GM12878 (cell line): ENCODE data around the gene GPLD1. TPM values are rescaled to one million over a fixed set of nuclear protein-coding genes. Genes with fewer than 3 reads are reported as not detected.
"Not testable (repeated sequence)": the region's sequence is repeated elsewhere in the genome, so short reads cannot be mapped to it uniquely, and the experiment has no call there.

Experiments used
- ATAC-seq: fragments of 200-7000 bp; cut with Tn5 transposase; 3 replicates; pipeline ENCODE4 v1.9.1; 2020; ENCODE audit warnings: mild to moderate bottlenecking, moderate library complexity
- BruUV-seq: library from RNA; stranded (reverse); fragments of 400-500 nt; replicated peaks from 2 replicates; lab custom pipeline; 2021; lab: Mats Ljungman, UMichigan
- CTCF ChIA-PET: fragments of 300-600 bp; sonication (Branson Sonifier 250); formaldehyde crosslinking; extraction: SDS; loops from one replicate; lab custom pipeline; 2021; ENCODE audit warnings: inconsistent platforms; lab: Yijun Ruan, JAX
- POLR2A ChIA-PET: fragments of 350-600 bp; formaldehyde crosslinking; extraction: SDS; loops from one replicate; lab custom pipeline; 2021; ENCODE audit warnings: inconsistent platforms; lab: Charles Lee
- RAD21 ChIA-PET: fragments of 300-600 bp; sonication (Branson Sonifier 250); formaldehyde crosslinking; loops from one replicate; lab custom pipeline; 2023; ENCODE audit warnings: antibody characterized with exemption; ENCODE audit not compliant: unreplicated experiment; lab: Charles Lee
- SMC1A ChIA-PET: fragments of 300-600 bp; sonication (Branson Sonifier 250); formaldehyde crosslinking; loops from one replicate; lab custom pipeline; 2023; ENCODE audit not compliant: unreplicated experiment, uncharacterized antibody; lab: Charles Lee
- DNase-seq: peaks from one replicate; pipeline ENCODE4 v3.0.0-alpha.2; 2011; ENCODE audit warnings: low read depth, low spot score
- FAIRE-seq: peaks from 3 replicates; lab custom pipeline; 2011; peaks lifted over from hg19 to GRCh38; lab: Jason Lieb, UNC
- H2AFZ ChIP-seq: 2 replicates; pipeline ENCODE4 v1.6.0; 2011; ENCODE audit warnings: low read depth, low read length, control low read depth; ENCODE audit not compliant: control insufficient read depth
- H3K27ac ChIP-seq: 2 replicates; pipeline ENCODE4 v1.5.1; 2011; ENCODE audit warnings: control low read depth; ENCODE audit not compliant: control insufficient read depth, insufficient read depth
- H3K27me3 ChIP-seq, 2 experiments: replicated peaks in 1 of 2; 2 replicates each; pipeline versions ENCODE4 v1.6.0 to v1.6.1; 2011; ENCODE audit warnings: low read length in 1 of 2; ENCODE audit not compliant: control insufficient read depth in 2 of 2, insufficient read depth in 2 of 2
- H3K36me3 ChIP-seq, 2 experiments: 2 replicates each; pipeline ENCODE4 v1.5.1; 2011; ENCODE audit warnings: low read length in 1 of 2; ENCODE audit not compliant: control insufficient read depth in 2 of 2, insufficient read depth in 2 of 2
- H3K4me1 ChIP-seq: 2 replicates; pipeline ENCODE4 v1.6.1; 2011; ENCODE audit warnings: mild to moderate bottlenecking, low read length, moderate library complexity, mixed read lengths; ENCODE audit not compliant: control insufficient read depth, insufficient read depth
- H3K4me2 ChIP-seq: 2 replicates; pipeline ENCODE4 v1.6.0; 2011; ENCODE audit warnings: control low read depth; ENCODE audit not compliant: control insufficient read depth, insufficient read depth
- H3K4me3 ChIP-seq: fragments of 200-600 bp; sonication (generic); 2 replicates; pipeline ENCODE4 v1.5.1; 2016
- H3K79me2 ChIP-seq: 2 replicates; pipeline ENCODE4 v1.6.0; 2011; ENCODE audit warnings: low read length; ENCODE audit not compliant: control insufficient read depth, insufficient read depth
- H3K9ac ChIP-seq: 2 replicates; pipeline ENCODE4 v1.8.0; 2011; ENCODE audit warnings: low read length, control low read depth, mixed read lengths; ENCODE audit not compliant: control insufficient read depth, insufficient read depth
- H3K9me3 ChIP-seq: replicated peaks from 3 replicates; pipeline ENCODE4 v1.5.1; 2011; ENCODE audit warnings: mild to moderate bottlenecking, low read length; ENCODE audit not compliant: control insufficient read depth, insufficient read depth
- H4K20me1 ChIP-seq: 2 replicates; pipeline ENCODE4 v1.6.0; 2011; ENCODE audit not compliant: control insufficient read depth, insufficient read depth
- WGBS: methylation state at CpG from one replicate; pipeline ENCODE4 v1.1.6; 2016; ENCODE audit warnings: low lambda C conversion rate; ENCODE audit not compliant: insufficient replicate concordance, insufficient coverage; ENCODE audit errors: missing lambda C conversion rate; 5-methylcytosine and 5-hydroxymethylcytosine counted together
- in situ Hi-C: fragments of 300-500 bp; cut with MboI; formaldehyde crosslinking; loops from 9 replicates; pipeline ENCODE4 v1.14.3; 2018; ENCODE audit warnings: mixed read lengths
- intact Hi-C: fragments of 100-400 bp; cut with micrococcal nuclease; formaldehyde crosslinking; loops from one replicate; pipeline ENCODE4 v1.14.2; 2022; ENCODE audit not compliant: unreplicated experiment
- polyA plus RNA-seq, 11 experiments: library from polyadenylated mRNA; depleted of rRNA in 4 of 11; unstranded in 6 of 11; stranded (reverse) in 5 of 11; fragments of >200 nt; fragmentation: Nextera tagmentation in 4 of 11; fragmentation: Illumina TruSeq in 1 of 11; extraction: Ambion mirVana in 4 of 11; extraction: Trizol in 1 of 11; gene quantifications; 1 replicate in 1 of 11; 2 replicates in 10 of 11; pipeline versions ENCODE4 v1.2.1 to v1.2.3, GENCODE V29; 2011 to 2016; ENCODE audit warnings: inconsistent platforms in 2 of 11, missing spikeins in 2 of 11, low read depth in 1 of 11
- total RNA-seq, 4 experiments: library from RNA; depleted of rRNA in 3 of 4; stranded (reverse); fragments of >200 nt in 3 of 4; fragmentation: Illumina TruSeq in 1 of 4; extraction: Trizol in 1 of 4; gene quantifications; 2 replicates each; pipeline versions ENCODE4 v1.2.1 to v1.2.3, GENCODE V29; 2013 to 2021
- TF ChIP-seq, protein P1 (sequence below): fragments of 450-650 bp; IDR thresholded peaks from 2 replicates; pipeline ENCODE4 v1.6.1; 2017; ENCODE audit warnings: mild to moderate bottlenecking, moderate library complexity
- TF ChIP-seq, protein P2 (sequence below): fragments of 450-650 bp; IDR thresholded peaks from 2 replicates; pipeline ENCODE4 v1.6.1; 2017; ENCODE audit warnings: mild to moderate bottlenecking, moderate library complexity

GPLD1 gene
- total and polyA plus RNA-seq, 10 of the 15 experiments (the other 5 are each of a cell fraction or from before 2014, with no cell fraction given) = 0.04 to 1.0 (median 0.69) TPM

GRCh38 chr6:24400045-24401039 is 89.0 kb downstream of the GPLD1 start:
- H3K9ac ChIP-seq, H3K27ac ChIP-seq, CTCF ChIA-PET, RAD21 ChIA-PET, H3K4me3 ChIP-seq, POLR2A ChIA-PET, SMC1A ChIA-PET, ATAC-seq, H4K20me1 ChIP-seq, H2AFZ ChIP-seq, H3K9me3 ChIP-seq, in situ Hi-C loops, DNase-seq, H3K4me2 ChIP-seq, H3K36me3 ChIP-seq, FAIRE-seq, H3K4me1 ChIP-seq, BruUV-seq, H3K27me3 ChIP-seq: not testable (repeated sequence)
- TF ChIP-seq, protein P1, sequence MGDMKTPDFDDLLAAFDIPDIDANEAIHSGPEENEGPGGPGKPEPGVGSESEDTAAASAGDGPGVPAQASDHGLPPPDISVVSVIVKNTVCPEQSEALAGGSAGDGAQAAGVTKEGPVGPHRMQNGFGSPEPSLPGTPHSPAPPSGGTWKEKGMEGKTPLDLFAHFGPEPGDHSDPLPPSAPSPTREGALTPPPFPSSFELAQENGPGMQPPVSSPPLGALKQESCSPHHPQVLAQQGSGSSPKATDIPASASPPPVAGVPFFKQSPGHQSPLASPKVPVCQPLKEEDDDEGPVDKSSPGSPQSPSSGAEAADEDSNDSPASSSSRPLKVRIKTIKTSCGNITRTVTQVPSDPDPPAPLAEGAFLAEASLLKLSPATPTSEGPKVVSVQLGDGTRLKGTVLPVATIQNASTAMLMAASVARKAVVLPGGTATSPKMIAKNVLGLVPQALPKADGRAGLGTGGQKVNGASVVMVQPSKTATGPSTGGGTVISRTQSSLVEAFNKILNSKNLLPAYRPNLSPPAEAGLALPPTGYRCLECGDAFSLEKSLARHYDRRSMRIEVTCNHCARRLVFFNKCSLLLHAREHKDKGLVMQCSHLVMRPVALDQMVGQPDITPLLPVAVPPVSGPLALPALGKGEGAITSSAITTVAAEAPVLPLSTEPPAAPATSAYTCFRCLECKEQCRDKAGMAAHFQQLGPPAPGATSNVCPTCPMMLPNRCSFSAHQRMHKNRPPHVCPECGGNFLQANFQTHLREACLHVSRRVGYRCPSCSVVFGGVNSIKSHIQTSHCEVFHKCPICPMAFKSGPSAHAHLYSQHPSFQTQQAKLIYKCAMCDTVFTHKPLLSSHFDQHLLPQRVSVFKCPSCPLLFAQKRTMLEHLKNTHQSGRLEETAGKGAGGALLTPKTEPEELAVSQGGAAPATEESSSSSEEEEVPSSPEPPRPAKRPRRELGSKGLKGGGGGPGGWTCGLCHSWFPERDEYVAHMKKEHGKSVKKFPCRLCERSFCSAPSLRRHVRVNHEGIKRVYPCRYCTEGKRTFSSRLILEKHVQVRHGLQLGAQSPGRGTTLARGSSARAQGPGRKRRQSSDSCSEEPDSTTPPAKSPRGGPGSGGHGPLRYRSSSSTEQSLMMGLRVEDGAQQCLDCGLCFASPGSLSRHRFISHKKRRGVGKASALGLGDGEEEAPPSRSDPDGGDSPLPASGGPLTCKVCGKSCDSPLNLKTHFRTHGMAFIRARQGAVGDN = peak; percentile 71
- TF ChIP-seq, protein P2, sequence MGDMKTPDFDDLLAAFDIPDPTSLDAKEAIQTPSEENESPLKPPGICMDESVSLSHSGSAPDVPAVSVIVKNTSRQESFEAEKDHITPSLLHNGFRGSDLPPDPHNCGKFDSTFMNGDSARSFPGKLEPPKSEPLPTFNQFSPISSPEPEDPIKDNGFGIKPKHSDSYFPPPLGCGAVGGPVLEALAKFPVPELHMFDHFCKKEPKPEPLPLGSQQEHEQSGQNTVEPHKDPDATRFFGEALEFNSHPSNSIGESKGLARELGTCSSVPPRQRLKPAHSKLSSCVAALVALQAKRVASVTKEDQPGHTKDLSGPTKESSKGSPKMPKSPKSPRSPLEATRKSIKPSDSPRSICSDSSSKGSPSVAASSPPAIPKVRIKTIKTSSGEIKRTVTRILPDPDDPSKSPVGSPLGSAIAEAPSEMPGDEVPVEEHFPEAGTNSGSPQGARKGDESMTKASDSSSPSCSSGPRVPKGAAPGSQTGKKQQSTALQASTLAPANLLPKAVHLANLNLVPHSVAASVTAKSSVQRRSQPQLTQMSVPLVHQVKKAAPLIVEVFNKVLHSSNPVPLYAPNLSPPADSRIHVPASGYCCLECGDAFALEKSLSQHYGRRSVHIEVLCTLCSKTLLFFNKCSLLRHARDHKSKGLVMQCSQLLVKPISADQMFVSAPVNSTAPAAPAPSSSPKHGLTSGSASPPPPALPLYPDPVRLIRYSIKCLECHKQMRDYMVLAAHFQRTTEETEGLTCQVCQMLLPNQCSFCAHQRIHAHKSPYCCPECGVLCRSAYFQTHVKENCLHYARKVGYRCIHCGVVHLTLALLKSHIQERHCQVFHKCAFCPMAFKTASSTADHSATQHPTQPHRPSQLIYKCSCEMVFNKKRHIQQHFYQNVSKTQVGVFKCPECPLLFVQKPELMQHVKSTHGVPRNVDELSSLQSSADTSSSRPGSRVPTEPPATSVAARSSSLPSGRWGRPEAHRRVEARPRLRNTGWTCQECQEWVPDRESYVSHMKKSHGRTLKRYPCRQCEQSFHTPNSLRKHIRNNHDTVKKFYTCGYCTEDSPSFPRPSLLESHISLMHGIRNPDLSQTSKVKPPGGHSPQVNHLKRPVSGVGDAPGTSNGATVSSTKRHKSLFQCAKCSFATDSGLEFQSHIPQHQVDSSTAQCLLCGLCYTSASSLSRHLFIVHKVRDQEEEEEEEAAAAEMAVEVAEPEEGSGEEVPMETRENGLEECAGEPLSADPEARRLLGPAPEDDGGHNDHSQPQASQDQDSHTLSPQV = peak; percentile 49; the same call in 1 of the 2 replicates
- H3K79me2 ChIP-seq = peaks cover 28% of the 10 kb centered on the region
- WGBS = 42% methylated on average over 17 of the region's 17 CpGs
- intact Hi-C loops = loop anchor here (10.0 kb wide), 1 partner anchor 374 kb away; the partner anchor contains the start of gene GMNN
